Measurements from ENCODE around the gene TIMM21.

TIMM21 gene

GRCh38 chr18:74147491-74147778 lies 888 bp upstream of the TIMM21 start:
- DNase-seq (ENCODE audit: low spot score): no peak

DNA sequence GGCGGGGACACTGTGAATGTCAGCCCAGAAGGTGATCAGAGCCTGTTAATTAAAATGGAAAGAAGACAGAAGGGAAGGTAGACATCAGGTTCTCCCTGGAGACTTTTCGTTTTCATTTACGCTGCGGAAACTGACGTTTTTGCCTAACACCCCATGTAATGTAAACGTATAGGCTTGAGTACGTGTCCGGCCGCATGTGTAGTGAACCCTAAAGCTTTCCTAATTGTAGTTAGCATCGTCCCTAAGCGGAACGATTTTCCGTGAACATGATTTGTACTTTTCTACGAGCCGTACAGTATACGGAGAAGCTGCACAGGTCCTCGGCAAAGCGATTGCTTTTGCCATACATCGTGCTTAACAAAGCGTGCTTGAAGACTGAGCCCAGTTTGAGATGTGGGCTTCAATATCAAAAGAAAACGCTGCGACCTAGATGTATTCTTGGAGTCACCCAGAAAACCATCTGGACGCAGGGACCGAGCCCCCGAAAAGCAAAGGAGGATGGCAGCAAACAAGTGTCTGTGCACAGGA lies 284 bp downstream of the TIMM21 start:
- DNase-seq (ENCODE audit: low spot score): no peak

GRCh38 chr18:74149878-74150277 lies 1.6 kb downstream of the TIMM21 start:
- no peak for DNase-seq (ENCODE audit: low spot score)

GRCh38 chr18:74152270-74152669 lies 3.9 kb downstream of the TIMM21 start:
- DNase-seq (ENCODE audit: low spot score): no peak

GRCh38 chr18:74152857-74153256 lies 4.5 kb downstream of the TIMM21 start:
- DNase-seq (ENCODE audit: low spot score): no peak

DNA sequence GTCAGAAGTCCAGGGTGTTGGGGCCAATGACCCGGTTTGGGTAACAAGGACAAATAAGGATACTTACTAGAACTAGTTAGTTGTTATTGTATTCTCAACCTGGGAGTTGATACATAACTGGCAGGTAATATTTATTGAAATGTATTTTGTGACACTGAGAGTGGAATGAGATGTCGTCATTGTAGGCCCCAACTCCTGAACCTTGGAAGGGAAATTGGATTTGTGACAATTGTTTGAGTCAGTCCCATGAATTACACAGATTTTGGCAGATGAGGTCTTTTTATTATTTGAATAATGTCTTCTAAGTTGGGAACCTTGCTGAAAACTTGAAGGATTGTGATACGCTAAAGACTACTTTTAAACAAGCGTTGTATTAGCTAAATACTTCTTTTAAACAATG lies 5.1 kb downstream of the TIMM21 start:
- no peak for DNase-seq (ENCODE audit: low spot score)

- DNase-seq (ENCODE audit: low spot score): no peak
These were observed 5.5 kb downstream of the TIMM21 start for GRCh38 chr18:74153793-74154192.

DNA sequence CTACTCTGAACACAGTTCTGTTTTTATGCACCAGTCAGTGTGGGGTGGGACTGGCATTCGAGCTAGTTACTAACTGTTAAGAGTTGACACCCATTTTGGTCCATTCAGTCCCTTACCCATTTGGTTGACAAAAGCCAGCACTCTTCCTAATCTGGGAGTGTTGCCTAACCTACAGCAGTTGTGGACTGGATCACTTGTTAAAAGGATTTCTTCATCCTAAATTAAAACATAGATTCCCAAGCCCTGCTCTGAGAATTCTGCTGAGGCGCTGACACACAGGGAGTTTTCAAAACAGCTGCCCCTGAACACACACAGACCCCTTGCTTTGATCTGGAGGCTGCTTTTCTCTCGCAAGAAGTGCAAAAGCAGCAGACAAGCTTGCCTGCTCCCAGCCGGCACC lies 6.4 kb downstream of the TIMM21 start:
- no peak for DNase-seq (ENCODE audit: low spot score)

- no peak for DNase-seq (ENCODE audit: low spot score)
These were observed 7.0 kb downstream of the TIMM21 start for GRCh38 chr18:74155276-74155675.

DNA sequence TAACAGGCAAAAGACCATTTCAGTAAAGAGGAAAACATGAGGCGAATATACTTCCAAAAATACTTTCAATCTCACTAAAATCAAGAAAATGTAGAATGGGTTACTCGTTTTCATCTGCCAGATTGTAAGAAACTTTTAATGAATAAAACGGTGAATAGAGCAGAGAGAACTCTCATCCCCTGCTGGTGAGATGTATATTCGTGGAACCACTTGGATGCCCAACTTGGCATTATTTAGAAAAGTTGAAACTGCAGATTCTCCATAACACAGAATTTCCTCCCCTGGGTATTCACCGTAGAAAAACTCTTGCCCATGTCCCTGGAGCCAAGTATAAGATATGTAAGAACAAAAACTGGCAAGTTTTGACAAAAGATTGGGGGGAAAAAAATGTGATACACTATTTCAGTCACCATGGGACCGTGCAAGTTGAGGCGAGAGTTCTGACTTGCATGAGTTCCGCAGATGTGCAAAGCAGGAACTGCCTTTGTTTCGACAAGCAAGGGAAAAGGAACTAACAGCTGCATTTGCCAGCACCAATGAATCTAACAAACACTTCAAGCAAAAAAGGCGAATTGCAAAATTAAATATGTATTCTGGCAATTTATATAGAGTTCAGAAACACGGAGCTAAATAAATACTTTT lies 14.8 kb downstream of the TIMM21 start:
- no peak for DNase-seq (ENCODE audit: low spot score)

DNA sequence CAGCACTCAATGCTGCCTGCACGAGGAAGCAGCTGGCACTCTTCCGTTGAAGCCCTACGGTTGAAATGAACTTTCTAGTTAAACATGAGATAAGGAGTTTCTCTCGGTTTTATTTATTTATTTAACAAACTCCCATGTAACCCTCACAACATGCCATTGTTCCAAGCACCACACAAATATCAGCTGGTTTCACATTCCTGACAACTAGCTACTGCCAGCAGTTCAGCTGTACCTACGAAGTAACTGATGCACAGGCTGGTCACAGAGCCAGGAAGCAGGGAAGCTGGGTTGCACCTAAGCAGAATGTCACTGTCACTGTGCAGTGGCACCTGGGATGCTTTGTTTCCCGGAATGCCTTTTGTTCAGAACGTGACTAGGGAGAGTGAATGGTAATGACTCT lies 18.1 kb downstream of the TIMM21 start:
- no peak for DNase-seq (ENCODE audit: low spot score)

GRCh38 chr18:74171910-74172606 lies 23.7 kb downstream of the TIMM21 start:
- DNase-seq (ENCODE audit: low spot score): no peak

DNA sequence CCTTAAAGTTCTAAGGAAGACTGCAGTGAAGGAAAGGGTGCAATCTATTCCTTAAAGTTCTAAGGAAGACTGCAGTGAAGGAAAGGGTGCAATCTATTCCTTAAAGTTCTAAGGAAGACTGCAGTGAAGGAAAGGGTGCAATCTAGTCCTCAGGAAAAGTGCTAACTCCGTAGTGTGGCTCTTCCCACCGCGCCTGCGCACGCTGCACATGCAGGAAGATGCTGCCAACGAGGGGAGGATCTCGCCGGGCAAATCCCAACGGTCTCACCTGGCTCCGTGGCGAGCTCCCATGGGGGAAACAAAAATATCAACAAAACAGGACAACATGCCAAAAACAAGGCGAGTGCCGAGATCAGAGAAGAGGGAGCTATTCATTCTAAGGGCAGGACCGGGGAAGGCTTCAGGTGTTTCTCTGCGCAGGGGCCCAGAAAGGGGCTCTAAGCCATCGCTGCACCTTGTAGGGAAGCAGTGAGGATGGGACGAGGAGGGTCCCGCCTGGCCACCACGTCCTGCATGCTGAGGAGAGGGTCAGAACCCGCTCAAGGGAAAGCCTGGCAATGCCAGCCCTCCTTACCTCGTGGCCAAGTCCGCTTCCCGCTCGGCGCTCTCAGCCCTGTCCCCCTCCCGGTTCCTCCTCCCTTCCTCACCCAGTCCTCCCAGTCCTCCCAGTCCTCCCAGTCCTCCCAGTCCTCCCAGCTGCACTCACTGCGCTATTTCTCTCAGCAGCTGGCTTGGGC lies 24.5 kb downstream of the TIMM21 start:
- no peak for DNase-seq (ENCODE audit: low spot score)

GRCh38 chr18:74173434-74173750 lies 25.1 kb downstream of the TIMM21 start:
- no peak for DNase-seq (ENCODE audit: low spot score)

- no peak for DNase-seq (ENCODE audit: low spot score)
These were observed 27.3 kb downstream of the TIMM21 start for GRCh38 chr18:74175658-74176057.

GRCh38 chr18:74178884-74179283 lies 30.6 kb downstream of the TIMM21 start:
- no peak for DNase-seq (ENCODE audit: low spot score)

DNA sequence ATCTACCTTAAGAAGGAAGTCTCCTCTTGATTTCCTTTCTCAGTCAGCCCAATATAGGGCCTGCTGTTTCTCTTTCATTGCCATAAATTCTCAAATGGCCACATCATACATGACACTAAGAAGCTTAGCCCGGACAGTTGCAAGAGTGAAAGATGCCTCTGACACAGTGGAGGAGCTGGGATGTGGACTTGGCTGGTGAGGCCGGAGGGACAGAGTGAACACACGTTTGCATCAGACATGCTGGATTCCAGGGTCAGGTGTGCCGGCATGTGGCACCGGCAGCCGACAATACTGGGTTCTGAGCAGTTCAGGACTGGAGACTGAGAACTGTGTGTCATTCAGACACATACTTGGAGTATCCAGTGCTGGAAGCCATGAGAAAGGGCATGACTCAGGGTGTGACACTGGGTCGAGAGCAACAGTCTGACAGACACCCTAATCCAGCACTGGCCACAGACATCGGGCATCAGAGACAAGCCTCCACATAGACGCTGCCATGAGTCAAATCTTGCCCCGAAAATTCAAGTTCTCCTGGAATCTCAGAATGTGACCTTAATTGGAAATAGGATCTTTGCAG lies 31.4 kb downstream of the TIMM21 start:
- DNase-seq (ENCODE audit: low spot score): no peak

DNA sequence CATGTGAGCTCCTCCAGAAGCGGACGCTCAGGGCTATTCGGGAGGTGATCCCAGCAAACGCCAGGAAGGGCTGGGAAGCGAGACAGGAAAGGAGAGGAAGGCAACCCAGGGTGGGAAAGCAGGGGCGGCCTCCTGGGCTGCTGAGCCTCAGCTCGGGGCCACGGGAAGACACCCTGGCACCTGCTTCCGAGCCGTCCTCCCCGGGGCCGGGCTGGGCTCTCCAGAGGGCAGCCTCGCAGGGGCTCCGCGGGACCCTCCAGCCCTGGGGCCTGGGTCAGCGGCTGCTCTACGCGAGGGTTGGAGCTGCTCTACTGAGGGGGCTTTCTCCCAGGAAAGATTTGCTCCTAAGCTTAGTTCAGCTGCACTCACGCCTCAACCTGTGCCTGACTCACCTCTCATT lies 34.0 kb downstream of the TIMM21 start:
- DNase-seq (ENCODE audit: low spot score): no peak

GRCh38 chr18:74183130-74183529 lies 34.8 kb downstream of the TIMM21 start:
- DNase-seq (ENCODE audit: low spot score): no peak

DNA sequence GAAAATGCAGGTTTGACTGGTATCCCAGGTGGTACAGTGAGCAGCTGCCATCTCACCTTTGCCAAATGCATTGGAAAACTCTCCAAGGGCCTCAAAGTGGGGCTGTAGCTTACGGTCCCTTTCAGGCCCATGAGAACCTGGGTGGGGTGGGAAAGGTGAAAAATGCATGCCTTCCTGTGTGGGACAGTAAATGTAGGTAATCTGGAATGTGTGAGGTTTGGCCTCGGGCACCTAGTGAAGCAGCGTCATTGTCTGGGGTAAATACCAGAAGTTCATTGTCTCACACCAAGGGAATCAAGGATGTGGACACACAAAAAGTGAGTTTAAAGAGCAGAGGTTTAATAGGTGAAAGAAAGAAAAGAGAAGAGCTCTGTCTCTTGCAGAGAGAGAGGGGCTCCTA lies 36.6 kb downstream of the TIMM21 start:
- no peak for DNase-seq (ENCODE audit: low spot score)

DNA sequence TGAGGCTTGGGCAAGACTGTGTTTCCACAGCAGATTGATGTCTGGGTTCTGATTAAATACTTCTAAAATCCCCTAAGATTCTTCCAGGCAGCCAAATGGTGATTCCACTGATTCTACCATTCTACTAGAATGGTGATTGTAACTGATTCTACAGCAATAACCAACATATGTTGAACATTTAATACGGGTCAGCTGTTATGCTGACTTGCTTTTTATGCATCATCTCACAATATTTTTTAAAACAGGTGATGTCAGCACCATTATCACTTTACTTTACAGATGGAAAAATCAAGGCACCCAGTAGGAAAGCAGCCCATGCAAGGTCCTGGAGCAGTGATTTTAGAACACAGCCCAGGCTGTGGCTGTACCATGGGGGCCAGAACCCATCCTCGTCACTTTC lies 37.5 kb downstream of the TIMM21 start:
- DNase-seq (ENCODE audit: low spot score): no peak

DNA sequence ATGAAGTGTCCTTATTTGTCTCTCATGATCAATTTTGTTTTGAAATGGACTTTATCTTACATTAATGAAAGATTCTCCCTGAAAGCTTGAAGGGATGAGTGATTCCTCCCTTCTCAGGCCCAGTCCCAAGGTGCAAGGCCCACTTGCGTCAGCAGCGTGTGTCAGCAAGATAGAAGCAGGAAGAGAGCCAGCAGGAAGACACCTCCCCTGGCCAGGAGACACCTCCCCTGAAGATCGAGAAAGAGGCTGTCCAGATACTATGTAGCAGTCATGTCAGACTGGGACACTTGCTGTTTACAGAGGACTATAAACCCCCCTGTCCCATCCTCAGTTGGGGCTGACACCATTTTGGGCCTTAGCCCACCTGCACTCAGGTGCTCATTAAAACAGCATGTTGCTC lies 38.3 kb downstream of the TIMM21 start:
- no peak for DNase-seq (ENCODE audit: low spot score)

DNA sequence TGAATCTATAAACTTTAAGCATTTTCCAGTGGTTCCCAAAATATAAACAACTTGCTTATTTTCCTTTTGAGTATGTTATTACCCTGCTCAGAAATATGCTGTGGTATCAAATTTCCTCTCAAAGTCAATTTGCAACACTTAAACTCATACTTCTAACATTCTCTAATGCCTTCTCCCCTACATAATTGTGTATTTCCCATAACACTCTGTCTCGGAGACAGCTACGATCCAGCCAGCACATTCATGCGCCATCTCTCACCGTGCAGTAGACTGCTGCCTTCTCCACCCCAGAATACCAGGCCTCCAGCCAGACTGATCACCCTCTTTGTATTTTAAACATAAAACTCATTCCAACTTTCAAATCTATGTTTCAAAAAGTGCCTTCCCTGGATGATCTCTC lies 41.8 kb downstream of the TIMM21 start:
- no peak for DNase-seq (ENCODE audit: low spot score)
